ENCODE results near the gene VAMP8.
"Not testable (repeated sequence)": the region's sequence is repeated elsewhere in the genome, so short reads cannot be mapped to it uniquely, and the experiment has no call there.

The VAMP8 gene

DNA sequence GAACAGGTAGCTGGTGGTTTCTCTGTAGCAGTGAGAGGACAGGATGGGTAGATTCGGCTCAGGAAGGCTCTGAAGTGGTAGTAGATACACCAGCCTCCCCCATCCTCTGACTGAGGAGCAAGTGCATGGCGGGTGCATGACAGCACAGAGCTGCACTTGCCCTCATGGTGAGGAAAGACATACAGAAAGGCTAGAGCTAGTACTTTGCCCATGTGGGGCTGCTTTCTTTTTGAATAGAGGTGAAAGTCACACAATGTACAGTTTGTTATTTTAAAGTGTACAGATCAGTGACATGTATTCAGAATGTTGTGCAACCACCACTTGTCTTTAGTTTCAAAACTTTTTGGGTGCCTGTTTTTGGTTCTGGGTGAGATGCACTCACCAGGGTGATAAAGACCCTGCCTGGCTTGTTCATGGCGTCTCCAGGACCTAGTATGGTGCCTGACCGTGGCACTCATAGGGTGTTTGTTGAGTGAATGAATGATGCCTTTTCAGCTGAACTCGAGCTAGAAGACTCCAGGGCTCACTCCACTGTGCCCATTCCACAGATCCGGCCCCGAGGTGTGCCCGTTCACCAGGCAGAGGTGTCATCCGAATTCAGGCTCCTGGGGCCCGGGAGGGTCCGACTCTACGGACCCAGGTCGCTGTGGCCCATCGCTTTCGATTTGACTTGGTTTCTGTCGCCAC, 6.4 kb downstream of the VAMP8 start:
- peak; percentile 37 for DNase-seq

DNA sequence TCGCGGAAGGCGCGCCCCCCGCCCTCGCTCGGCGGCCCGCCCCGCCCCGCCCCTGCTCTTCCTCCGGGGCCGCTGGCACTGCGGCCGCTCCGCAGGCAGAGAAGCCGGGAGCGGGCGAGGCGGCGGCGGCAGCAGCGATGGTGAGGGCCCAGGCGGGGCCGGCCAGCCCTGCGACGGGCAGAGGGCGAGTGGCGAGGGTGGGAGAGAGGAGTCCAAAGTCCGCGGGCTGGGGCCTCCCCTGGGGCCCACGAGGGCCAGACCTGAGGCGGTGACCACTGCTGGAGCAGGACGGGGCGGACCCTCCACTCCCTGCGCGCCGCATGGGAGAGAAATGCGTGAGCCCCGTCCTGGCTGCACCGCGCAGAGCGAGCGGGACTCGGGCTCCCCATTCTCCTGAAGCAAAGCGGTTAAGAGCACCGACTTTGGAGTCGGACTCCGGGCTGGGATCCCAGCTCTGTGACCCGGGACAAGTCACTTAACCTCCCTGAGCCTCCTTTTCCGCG, 7.0 kb downstream of the VAMP8 start, which contains the start of gene VAMP5:
VAMP5 (plus strand) TSS at position 78 of the 503 bp plus-strand sequence; CDS start at position 138, 60 bp downstream.
- no peak for DNase-seq

DNA sequence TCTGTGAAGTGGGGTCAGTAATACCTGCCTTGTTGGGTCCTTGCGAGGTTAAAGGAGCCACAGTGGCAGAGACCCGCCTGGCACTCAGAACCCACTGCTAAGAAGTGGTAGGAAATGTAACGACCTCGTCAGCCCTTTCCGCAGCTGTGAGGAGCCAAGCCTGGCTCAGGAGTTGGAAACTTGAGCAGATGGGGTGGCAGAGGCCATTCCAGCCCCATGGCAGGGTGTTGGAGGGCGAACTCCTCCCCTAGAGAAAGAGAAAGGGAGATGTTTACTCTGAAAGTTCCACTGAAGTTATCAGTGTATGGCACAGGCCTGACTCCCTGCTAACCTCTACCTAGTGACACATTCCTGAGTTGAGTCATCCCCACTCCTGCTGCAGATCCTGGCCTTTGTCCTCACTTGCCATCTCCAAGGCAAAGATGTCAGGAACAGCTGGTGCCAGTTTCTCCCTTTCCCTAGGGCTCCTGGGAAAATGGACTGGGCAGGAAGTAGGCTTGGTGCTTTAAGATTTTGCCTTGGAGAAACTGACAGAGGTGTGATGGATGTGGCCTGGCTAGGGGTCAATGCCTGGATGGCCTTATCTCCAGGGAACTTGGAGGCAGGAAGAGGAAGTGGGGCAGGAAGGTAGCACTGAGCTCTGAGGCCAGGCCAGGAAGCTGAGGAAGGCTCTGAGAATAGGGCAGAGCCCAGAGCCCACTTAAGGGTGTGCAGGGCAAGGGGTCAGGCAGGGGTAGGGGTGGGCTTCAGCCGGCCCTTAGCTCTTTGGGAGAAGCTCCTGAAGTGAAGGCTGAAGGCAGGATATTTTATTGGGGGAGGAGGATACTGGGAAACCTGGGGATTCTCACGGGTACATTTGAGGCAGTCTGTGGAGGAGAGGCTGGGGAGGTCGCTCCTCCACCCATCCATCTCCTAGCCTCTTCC, 7.7 kb downstream of the VAMP8 start:
- DNase-seq = no peak

DNA sequence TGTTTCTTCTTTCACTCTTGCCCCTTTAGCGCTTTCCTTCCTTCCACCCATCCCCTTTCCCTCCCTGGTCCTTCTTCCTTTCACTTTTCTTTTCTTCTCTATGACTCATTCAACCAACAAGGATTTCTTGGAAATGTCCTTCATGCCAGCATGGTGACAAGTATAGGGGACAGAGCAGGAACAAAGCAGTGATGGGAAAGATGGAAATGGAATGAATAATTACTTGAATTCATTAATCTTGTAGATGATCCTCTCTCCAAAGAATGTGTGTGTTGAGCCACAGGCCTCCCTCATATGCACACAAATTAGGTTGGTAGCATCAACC, 8.4 kb downstream of the VAMP8 start:
- no peak for DNase-seq

DNA sequence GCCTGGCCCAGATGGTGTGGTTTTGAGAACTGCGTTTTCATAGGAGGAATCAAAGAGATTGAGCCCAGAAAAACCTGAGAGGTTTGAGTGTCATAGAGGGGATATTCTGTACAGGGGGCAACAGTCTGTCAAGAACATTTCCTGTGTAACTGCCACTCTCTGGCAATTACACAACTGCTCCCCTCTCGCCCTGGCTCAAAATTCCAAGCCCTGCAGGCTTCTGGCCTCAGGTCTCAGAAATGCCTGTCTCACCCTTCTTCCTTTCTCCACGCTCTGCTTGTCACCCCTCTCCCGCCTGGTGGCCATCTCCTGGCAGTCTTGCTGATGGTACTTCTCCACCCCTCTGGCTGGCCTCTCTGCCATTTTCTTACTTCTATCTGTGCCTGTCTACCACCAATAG, 10.8 kb downstream of the VAMP8 start:
- DNase-seq = no peak

DNA sequence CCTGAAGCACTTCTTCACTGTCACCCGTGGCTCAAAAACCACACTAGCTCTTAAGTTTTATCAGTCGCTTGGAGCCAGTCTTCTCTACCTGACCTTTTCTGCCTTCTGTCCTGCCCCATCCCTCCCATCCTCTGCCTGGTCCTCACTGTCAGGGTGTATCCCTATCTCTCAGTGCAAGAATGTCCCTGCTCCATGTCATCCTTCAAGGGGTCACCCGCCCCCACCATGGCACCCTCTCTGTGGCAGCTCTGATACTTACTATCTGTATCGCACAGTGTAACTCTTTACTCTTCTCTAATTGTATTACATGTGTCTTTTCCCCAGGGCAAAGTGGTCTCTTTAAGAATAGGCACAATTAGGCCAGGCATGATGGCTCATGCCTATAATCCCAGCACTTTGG, 11.3 kb downstream of the VAMP8 start:
- no peak for DNase-seq

DNA sequence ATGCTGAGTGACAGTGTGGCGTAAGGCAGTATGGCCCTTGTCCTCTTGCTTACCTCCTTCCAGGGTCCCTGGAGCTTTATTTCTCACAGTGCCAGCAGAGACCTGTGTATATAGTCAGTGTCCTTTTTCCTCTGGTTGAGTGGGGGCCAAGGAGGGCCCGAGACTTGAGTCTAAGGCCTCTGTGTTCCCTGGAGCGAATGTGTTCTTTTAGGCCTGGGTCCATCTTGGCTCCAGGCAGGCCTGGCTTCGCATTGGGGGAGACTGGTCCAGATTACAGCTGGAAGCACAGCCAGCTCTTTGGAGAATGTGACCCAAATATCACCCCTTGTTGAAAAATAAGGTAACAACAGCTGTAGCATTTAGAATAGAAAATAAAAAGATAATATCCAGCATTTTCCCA, 11.8 kb downstream of the VAMP8 start:
- DNase-seq = no peak

DNA sequence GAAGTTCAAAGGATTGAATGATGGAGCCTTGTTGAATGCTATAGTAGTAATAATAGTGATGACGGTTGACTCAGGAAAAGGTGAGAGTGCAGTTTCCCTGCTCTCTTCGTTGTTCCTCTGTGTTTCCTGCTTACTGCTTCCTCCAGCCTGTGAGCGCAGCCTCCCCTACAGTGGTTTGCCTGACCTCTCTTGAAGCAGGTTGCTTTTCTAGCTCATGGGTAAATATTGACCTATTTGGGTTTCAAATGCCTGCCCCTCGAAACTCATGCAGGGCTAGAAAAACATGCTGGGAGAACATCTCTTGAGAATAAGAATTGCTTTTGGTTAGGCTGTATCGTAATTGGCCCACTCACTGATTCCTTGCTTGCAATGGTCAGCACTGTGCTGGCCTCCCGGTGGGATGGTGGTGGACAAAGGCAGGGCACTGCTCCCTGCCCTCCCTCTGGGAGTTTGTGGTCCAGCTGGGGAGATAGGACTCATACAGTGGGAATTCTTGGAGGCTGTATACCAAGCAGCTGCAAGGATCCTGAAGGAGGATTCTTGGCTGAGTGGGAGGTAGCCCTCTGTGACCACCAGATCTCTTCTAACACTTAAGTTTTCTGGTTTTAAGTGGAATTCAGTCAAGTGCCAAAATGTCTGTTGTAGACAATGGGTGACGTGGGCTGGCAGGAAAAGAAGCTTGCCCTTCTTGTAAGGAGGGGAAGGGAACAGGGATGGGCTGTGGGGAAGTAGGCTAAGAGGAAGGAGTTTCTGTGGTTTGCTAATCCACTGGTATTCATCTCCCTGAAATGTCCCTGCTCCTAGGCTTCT, 12.8 kb downstream of the VAMP8 start:
- DNase-seq = no peak

DNA sequence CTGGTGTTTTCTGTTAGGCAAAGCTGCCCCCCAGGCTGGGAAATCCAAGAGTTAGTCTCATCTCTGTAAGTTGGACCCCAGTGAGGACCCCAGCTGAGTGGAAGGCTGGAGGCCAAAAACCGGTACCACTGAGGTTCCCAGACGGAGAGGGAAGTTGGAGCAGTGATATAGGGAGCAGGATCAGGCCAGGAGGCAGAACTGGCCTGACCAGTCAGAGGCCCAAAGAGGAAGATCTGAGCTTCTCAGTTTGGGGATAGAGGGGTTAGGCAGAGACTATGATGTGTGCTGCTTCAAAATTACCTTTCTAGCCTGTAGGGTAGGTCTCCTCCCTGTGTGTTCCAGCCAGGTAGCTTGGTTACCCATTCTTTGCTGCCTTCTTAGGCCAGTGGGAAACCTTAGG, 13.6 kb downstream of the VAMP8 start:
- DNase-seq = no peak

DNA sequence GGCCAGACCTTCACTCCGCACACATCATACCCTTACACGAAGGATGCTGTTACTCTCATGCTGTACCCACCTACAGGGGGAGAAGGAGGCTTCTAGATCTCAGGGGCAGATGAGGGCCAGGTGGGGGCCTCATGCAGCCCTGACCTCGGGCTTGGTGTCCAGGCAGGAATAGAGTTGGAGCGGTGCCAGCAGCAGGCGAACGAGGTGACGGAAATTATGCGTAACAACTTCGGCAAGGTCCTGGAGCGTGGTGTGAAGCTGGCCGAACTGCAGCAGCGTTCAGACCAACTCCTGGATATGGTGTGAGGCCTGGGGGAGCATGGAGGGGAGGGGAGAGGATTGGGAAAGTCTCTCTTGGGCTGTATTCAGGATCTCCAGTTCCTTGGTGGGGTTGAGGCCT, 14.2 kb downstream of the VAMP8 start:
- DNase-seq = no peak

DNA sequence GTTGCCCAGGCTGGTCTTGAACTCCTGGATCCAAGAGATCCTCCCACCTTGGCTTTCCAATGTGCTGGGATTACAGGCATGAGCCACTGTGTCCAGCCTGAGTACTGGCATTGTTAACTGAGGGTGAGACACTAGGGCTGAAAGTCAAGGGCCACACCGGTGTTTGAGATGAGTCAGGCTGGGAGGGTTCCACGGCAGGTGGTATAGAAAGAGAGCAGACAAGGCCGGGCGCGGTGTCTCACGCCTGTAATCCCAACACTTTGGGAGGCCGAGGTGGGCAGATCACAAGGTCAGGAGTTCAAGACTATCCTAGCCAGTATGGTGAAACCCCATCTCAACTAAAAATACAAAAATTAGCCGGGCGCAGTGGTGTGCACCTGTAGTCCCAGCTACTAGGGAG, 14.9 kb downstream of the VAMP8 start:
- DNase-seq = not testable (repeated sequence)

DNA sequence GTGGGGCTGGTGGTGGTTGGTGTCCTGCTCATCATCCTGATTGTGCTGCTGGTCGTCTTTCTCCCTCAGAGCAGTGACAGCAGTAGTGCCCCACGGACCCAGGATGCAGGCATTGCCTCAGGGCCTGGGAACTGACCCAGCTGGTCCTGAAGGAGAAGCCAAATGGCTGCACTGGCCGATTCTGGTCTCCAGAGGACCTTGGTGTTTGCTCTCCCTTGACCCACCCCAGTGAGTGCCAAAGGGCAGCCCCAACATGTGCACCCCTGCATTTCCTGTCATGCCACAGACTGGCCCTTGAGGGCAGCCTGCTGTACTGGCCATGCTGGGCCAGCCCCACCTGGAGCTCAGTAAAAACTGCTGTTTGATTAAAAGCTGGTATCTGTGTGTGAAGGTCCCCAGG, 15.6 kb downstream of the VAMP8 start:
- no peak for DNase-seq

DNA sequence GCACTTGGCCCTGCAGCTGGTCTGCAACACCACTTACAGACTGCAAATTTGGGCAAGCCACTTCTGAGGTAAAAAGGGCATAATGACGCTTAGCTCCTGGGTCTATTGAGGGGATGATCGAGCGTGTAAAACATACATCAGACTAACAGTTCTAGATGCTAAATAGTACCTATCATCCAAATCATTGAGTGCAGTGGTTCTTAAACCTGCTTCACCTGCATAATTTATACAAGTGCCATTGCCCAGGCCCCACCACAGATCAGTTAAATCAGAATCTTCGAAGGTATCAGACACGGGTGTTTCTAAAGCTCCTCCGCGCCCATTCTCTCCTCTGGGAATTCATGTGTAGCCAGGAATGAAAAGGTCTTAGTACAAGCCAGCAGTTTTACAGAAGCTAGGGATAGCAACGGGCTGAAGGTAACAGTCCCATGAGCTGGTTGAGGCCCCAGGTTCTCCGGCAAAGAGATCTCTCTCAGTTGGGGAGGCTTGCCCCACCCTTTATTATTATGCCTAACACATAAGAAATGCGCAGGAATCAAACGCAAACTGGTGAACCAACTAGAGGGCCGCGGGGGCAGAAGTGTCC, 17.4 kb downstream of the VAMP8 start:
- no peak for DNase-seq

DNA sequence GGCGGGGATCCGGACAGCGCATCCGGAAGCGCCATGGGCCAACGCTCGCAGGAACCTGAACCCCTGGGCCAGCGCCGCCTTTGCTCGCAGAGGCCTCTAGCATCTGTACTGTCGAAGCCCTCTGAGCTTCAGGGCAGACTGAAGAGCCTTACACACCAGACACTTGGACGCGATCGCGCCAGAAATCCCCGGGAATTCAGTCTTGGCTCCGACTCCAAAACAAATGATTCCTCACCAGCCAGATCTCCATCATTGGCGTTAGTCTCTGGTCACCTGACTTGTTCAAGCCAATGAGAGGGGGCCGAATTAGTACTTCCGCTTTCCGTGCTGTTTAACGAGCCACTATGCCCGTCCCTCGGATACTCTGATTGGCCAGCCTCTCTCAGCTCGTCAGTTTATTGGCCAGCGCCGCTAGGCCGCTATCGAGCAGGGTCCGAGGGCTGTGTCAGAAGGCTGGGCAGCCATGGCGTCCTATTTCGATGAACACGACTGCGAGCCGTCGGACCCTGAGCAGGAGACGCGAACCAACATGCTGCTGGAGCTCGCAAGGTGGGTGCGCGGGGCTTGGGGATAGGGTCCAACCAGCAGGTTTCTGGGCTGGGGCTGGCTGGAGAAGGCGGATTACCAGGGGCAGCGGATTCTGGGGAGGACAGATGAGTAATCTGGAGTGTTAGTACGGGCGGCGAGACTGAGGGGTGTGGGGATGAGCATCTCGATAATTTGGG, 18.1 kb downstream of the VAMP8 start, which contains the start of gene RNF181:
RNF181 (plus strand) TSS at position 445 of the 725 bp plus-strand sequence; CDS start at position 464, 19 bp downstream.
- peak; percentile 84 for DNase-seq

DNA sequence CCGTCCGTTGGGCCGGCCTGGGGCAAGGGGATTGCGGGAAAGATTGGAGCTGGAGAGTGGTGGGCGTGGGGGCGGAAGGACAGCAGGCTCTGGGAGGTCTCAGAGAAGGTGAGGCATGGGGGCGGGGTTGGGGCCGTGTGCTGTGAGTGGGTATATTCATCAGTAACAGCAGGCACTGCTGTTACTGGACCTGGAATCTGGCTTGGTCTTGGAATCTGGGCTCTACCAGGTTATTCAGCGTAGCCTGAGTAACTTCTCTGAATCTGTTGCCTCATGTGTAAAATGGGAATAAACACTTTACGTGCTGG, 18.6 kb downstream of the VAMP8 start:
- peak; percentile 31 for DNase-seq

DNA sequence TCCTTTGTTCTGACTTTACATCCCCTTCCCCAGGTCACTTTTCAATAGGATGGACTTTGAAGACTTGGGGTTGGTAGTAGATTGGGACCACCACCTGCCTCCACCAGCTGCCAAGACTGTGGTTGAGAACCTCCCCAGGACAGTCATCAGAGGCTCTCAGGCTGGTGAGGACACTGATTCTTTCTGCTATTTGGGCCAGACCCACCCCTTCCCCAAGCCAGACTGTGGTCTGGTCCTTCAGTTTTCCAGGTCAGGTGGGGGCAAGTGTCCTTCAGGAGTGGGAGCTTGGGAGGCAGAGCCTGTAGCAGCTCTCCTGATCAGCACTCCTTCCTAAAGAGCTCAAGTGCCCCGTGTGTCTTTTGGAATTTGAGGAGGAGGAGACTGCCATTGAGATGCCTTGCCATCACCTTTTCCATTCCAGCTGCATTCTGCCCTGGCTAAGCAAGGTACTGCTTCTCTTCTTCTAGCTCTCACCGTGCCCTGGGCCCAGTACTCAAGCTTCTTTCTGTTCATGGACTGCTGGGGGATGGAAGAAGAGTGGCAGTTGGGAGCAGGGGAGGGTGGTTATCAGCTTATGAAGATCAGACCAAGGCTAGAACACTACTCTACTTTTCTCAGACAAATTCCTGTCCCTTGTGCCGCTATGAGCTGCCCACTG, 19.2 kb downstream of the VAMP8 start:
- no peak for DNase-seq

DNA sequence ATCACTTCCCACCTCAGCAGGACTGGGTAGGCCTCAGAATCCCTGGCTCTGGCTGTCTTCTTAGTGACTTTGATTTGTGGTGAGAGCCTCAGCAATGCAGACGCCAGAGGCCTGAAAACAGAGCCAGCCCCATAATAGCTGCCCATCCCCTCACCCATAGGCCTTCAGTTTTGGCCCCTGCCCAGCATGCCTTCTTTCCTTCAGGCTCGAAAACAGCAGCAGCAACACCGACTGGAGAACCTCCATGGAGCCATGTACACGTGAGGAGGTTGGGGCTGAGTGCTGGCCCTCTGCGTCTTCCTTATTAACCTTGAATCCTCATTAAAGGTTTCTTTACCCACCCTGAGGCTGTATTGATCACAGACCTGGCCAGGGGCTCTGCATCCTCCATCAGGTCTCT, 19.9 kb downstream of the VAMP8 start:
- DNase-seq = no peak

DNA sequence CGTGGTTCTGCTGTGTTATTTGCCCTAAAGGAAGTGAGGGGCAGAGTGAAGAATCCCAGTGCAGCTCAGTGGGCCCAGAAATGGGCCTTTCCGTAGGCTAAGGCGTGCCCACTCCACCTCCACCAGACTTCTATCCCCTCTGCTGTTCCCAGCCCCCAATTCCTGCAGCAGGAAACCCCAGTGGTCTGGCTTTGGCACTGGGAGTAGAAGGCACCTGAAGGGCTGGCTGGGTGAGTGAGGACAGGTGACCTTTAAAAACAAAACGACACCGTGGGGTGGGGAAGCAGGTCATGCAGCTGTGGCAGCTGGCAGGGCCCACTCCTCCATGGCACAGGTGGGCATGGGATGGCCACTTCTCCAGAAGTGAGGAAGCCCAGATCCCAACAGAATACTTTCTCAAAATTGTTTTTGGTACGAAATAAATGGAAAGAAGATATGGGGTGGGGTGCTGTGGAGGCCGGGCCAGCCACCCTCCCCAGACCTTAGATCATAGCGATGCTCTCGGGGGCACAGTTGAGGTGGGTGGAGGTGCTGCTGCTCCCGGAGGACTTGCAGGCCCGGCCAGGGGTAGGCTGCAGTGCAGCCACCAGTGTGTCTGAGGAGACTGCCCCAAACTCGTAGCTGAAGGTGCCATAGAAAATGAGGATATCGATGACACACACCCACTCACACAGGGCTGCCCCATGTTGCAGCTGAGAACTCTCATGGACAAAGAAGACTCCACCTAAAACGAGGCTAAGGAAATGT, 21.4 kb downstream of the VAMP8 start:
- DNase-seq = no peak

DNA sequence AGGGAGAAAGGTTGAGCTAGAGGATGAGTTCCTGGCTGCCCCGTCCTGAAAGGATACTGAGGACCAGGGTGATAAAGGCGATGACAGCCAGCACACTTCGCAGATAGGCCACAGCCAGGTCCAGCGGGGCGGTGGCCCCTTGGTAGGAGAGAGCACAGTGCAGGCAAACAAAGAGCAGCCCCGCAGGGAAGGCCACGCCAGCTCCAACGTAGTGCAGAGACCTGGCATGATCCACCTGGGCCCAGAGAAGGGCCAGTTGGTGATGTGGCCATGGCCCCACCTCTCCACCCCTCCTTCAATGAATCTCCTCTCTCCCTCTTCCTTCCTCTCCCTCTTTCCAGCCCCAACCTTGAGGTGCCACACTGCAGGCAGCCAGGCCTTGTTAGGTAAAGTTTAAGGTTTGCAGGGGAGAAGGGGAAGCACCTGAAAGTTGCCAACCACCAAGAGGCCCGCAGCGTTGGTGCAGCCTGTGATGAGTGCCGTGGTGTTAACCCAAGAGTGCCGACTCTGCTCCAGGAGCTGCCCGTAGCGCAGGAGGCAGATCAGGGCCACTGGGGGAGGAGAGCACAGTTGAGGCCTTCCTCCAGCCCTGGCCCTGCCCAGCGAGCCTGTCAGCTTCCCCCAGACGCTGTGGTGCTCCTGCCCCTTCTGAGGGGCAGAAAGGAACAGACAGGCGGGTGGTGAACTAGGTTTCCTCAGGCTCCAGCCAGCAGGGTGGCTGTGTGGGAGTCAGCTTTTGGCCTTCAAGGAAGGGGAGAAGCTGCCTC, 22.3 kb downstream of the VAMP8 start:
- DNase-seq = no peak

DNA sequence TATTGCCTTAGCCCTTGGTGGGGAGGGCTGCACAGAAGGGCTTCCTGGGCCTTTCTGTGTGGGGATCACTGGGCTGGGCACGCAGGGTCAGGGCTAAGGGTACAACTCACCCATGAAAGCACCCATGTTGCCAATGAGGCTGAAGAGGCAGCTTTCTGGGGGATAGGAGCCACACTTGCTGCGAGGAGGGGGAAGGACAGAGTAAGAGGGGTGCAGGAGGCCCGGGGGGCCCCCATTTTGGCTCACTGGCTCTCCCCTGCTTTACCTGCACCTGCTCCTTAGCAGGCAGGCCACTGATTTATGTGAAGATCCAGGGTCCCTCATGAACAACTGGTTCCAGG, 22.8 kb downstream of the VAMP8 start:
- DNase-seq = no peak
